ENCODE results near the gene PPP5C.
"Not testable (repeated sequence)": the region's sequence is repeated elsewhere in the genome, so short reads cannot be mapped to it uniquely, and the experiment has no call there.

Gene PPP5C

DNA sequence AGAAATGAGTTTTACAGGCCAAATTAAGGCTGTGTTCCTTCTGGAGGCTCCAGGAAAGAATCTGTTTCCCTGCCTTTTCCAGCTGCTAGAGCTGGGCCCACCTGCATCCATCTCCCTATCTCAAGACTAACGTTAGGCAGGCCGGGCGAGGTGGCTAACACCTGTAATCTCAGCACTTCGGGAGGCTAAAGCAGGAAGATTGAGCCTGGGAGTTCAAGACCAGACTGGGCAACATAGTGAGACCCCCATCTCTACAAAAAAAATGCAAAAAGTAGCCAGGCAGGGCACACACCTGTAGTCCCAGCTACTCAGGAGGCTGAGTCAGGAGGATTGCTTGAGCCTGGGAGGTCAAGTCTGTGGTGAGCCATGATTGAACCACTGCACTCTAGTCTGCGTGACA is 35.4 kb upstream of the PPP5C start:
- H3K27me3 ChIP-seq = no peaks in the 10 kb centered on the region
- H3K4me3 ChIP-seq = no peak overlapping the region
- H3K36me3 ChIP-seq = peaks cover 75 to 86% (median 76%) of the 10 kb centered on the region in 3 donors
- intact Hi-C loops (cut with DNase I; ENCODE audit: low total_unique reads) = no loop called here
- DNase-seq = no peak
- H3K27ac ChIP-seq = no peak overlapping the region
- no peak for TF ChIP-seq CTCF (IDR thresholded peaks at IDR 0.05)
- peaks cover 0 to 19% (median 1%) of the 10 kb centered on the region in 4 donors for H3K4me1 ChIP-seq
- H3K9me3 ChIP-seq = peaks cover 0 to 4% (median 0%) of the 10 kb centered on the region in 3 donors

DNA sequence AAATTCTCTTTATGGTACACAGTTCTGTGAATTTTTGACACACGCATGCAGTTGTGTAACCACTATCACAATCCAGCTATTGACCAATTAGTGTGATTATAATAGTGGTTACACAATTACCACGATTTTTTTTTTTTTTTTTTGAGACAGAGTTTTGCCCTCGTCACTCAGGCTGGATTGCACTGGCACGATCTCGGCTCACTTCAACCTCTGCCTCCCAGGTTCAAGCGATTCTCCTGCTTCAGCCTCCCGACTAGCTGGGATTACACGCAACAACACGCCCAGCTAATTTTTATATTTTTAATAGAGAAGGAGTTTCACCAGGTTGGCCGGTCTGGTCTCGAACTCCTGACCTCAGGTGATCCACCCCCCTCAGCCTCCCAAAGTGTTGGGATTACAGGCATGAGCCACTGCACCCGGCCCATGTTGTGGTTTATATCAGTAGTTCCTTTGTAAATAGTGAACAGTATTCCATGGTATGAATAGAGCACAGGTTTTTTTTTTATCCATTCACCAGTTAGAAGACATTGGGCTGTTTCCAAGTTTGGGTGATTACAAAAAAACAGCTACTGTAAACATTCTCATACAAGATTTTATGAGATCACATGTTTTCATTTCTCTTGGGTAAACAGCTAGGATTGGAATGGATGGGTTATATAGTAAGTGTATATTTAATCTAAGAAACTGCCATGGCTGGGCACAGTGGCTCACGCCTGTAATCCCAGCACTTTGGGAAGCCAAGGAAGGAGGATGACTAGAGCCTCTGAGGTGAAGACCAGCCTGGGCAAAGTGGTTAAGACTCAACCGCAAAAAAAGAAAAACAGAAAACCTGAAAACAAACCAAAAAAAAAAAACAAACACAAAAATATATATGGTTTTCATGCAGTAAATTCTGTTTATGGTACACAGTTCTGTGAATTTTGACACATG is 33.1 kb upstream of the PPP5C start:
- DNase-seq; intact Hi-C loops (cut with DNase I; ENCODE audit: low total_unique reads); H3K4me3 ChIP-seq; H3K27me3 ChIP-seq; H3K9me3 ChIP-seq: not testable (repeated sequence)
- Histone ChIP-seq H3K4me1 (peaks cover 0 to 34% (median 5%) of the 10 kb centered on the region in 4 donors), H3K27ac (peak overlapping the region in 1 of 2 donors; percentile 33), H3K36me3 (peaks cover 66 to 74% (median 69%) of the 10 kb centered on the region in 3 donors)

GRCh38 chr19:46317339-46317738 is 29.5 kb upstream of the PPP5C start:
- Histone ChIP-seq H3K27ac (peak overlapping the region; percentile 69 to 77), H3K9me3 (no peaks in the 10 kb centered on the region), H3K4me3 (no peak overlapping the region), H3K36me3 (peaks cover 55 to 62% (median 59%) of the 10 kb centered on the region in 3 donors), H3K27me3 (no peaks in the 10 kb centered on the region), H3K4me1 (peaks cover 0 to 58% (median 20%) of the 10 kb centered on the region in 4 donors)
- DNase-seq = no peak
- TF ChIP-seq CTCF (IDR thresholded peaks at IDR 0.05) = no peak
- intact Hi-C loops (cut with DNase I; ENCODE audit: low total_unique reads) = no loop called here

DNA sequence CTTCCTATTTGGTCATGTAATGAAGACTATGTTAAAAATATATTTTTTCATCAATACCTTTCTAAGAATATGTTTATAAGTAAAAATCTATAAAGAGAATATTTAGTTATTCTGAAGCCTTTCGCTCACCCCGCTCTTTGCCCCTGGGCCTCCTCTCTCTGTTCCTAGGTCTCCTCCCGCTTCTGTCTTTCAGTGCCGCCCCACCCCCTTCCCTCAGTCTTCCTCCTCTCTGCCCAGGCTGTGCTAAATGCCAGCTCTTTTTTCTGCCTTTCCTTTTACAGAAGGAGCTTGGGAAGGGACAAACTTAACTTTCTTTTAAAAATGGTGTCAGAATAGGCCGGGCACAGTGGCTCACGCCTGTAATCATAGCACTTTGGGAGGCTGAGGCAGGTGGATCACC is 27.3 kb upstream of the PPP5C start:
- no peak for TF ChIP-seq CTCF (IDR thresholded peaks at IDR 0.05)
- no peaks in the 10 kb centered on the region for H3K9me3 ChIP-seq
- H3K36me3 ChIP-seq = peaks cover 61 to 77% (median 71%) of the 10 kb centered on the region in 3 donors
- DNase-seq = peak; percentile 31 to 85
- intact Hi-C loops (cut with DNase I; ENCODE audit: low total_unique reads) = no loop called here
- H3K27me3 ChIP-seq = no peaks in the 10 kb centered on the region
- H3K4me3 ChIP-seq = no peak overlapping the region
- peaks cover 0 to 54% (median 20%) of the 10 kb centered on the region in 4 donors for H3K4me1 ChIP-seq
- peak overlapping the region; percentile 69 to 77 for H3K27ac ChIP-seq

- Histone ChIP-seq H3K36me3 (peaks cover 66 to 84% (median 73%) of the 10 kb centered on the region in 3 donors), H3K4me3 (no peak overlapping the region), H3K27me3 (no peaks in the 10 kb centered on the region), H3K27ac (peak overlapping the region; percentile 69 to 77), H3K4me1 (peaks cover 0 to 44% (median 20%) of the 10 kb centered on the region in 4 donors), H3K9me3 (no peaks in the 10 kb centered on the region)
- no peak for DNase-seq
- intact Hi-C loops (cut with DNase I; ENCODE audit: low total_unique reads) = no loop called here
- no peak for TF ChIP-seq CTCF (IDR thresholded peaks at IDR 0.05)
Measured at GRCh38 chr19:46320559-46320958, 26.3 kb upstream of the PPP5C start.

- intact Hi-C loops (cut with DNase I; ENCODE audit: low total_unique reads) = no loop called here
- Histone ChIP-seq H3K27me3 (no peaks in the 10 kb centered on the region), H3K4me1 (peaks cover 0 to 39% (median 20%) of the 10 kb centered on the region in 4 donors), H3K36me3 (peaks cover 76 to 85% (median 77%) of the 10 kb centered on the region in 3 donors), H3K9me3 (no peaks in the 10 kb centered on the region), H3K27ac (peak overlapping the region in 1 of 2 donors; percentile 77), H3K4me3 (no peak overlapping the region)
- no peak for DNase-seq
- no peak for TF ChIP-seq CTCF (IDR thresholded peaks at IDR 0.05)
Measured at GRCh38 chr19:46321653-46322052, 25.2 kb upstream of the PPP5C start.

GRCh38 chr19:46323227-46323626 is 23.7 kb upstream of the PPP5C start:
- H3K9me3 ChIP-seq; DNase-seq; H3K27ac ChIP-seq; H3K27me3 ChIP-seq; H3K4me3 ChIP-seq; intact Hi-C loops (cut with DNase I; ENCODE audit: low total_unique reads): not testable (repeated sequence)
- peaks cover 0 to 30% (median 18%) of the 10 kb centered on the region in 4 donors for H3K4me1 ChIP-seq
- peaks cover 80 to 88% (median 80%) of the 10 kb centered on the region in 3 donors for H3K36me3 ChIP-seq
